Measurements from ENCODE around the gene SYTL3. TPM values are rescaled to one million over a fixed set of nuclear protein-coding genes. Genes with fewer than 3 reads are reported as not detected.
"Not testable (repeated sequence)": the region's sequence is repeated elsewhere in the genome, so short reads cannot be mapped to it uniquely, and the experiment has no call there.

The SYTL3 gene
- total and polyA plus RNA-seq, 7 donors = 1.6 to 6.9 (median 3.3) TPM

- Histone ChIP-seq H3K9me3 (no peaks in the 10 kb centered on the region), H3K36me3 (peaks cover 11 to 49% (median 19%) of the 10 kb centered on the region in 4 donors), H3K27me3 (no peaks in the 10 kb centered on the region), H3K4me1 (peaks cover 0 to 11% (median 0%) of the 10 kb centered on the region in 4 donors), H3K4me3 (no peak overlapping the region), H3K27ac (no peak overlapping the region)
- 58 to 84% methylated on average over 11 of the region's 11 CpGs for WGBS, 2 donors
- TF ChIP-seq CTCF (IDR thresholded peaks at IDR 0.05) (no peak), POLR2AphosphoS5 (IDR thresholded peaks at IDR 0.05) (no peak), EP300 (IDR thresholded peaks at IDR 0.05) (no peak), POLR2A (IDR thresholded peaks at IDR 0.05) (no peak)
- intact Hi-C loops (cut with DNase I) = no loop called here
- no peak for DNase-seq
These were observed 139.5 kb downstream of the SYTL3 start for GRCh38 chr6:158789115-158789917.

- H3K4me3 ChIP-seq = no peak overlapping the region
- TF ChIP-seq EP300 (IDR thresholded peaks at IDR 0.05) (no peak), POLR2A (IDR thresholded peaks at IDR 0.05) (no peak), POLR2AphosphoS5 (IDR thresholded peaks at IDR 0.05) (no peak), CTCF (IDR thresholded peaks at IDR 0.05) (no peak)
- H3K4me1 ChIP-seq = peaks cover 0 to 11% (median 0%) of the 10 kb centered on the region in 4 donors
- WGBS, 2 donors = 76 to 81% methylated on average over 7 of the region's 7 CpGs
- H3K27ac ChIP-seq = no peak overlapping the region
- no peaks in the 10 kb centered on the region for H3K9me3 ChIP-seq
- H3K27me3 ChIP-seq = no peaks in the 10 kb centered on the region
- no peak for DNase-seq
- intact Hi-C loops (cut with DNase I) = no loop called here
- H3K36me3 ChIP-seq = peaks cover 0 to 29% (median 7%) of the 10 kb centered on the region in 4 donors
These were observed 141.5 kb downstream of the SYTL3 start for GRCh38 chr6:158791274-158791855.

- WGBS, 2 donors = 80 to 83% methylated on average over 10 of the region's 10 CpGs
- Histone ChIP-seq H3K36me3 (peaks cover 0 to 17% (median 4%) of the 10 kb centered on the region in 4 donors), H3K4me1 (peaks cover 0 to 14% (median 1%) of the 10 kb centered on the region in 4 donors)
- H3K9me3 ChIP-seq; H3K27ac ChIP-seq; DNase-seq; H3K4me3 ChIP-seq; intact Hi-C loops (cut with DNase I); H3K27me3 ChIP-seq: not testable (repeated sequence)
These were observed 142.7 kb downstream of the SYTL3 start for GRCh38 chr6:158792505-158792904.

- H3K4me1 ChIP-seq = peaks cover 0 to 23% (median 10%) of the 10 kb centered on the region in 4 donors
- no peak overlapping the region for H3K27ac ChIP-seq
- H3K36me3 ChIP-seq = peaks cover 0 to 8% (median 0%) of the 10 kb centered on the region in 4 donors
- 24 to 43% methylated on average over 1 of the region's 1 CpG for WGBS, 2 donors
- no peak for DNase-seq
- no peaks in the 10 kb centered on the region for H3K9me3 ChIP-seq
- TF ChIP-seq CTCF (IDR thresholded peaks at IDR 0.05) (peak in 1 of 4 experiments; percentile 18), POLR2AphosphoS5 (IDR thresholded peaks at IDR 0.05) (no peak)
- H3K27me3 ChIP-seq = no peaks in the 10 kb centered on the region
- H3K4me3 ChIP-seq = no peak overlapping the region
- intact Hi-C loops (cut with DNase I) = no loop called here
These were observed 143.6 kb downstream of the SYTL3 start for GRCh38 chr6:158793432-158793831.

GRCh38 chr6:158795516-158795915 is 145.7 kb downstream of the SYTL3 start:
- H3K4me1 ChIP-seq = peaks cover 0 to 44% (median 27%) of the 10 kb centered on the region in 4 donors

More at GRCh38 chr6:158795516-158795915, 145.7 kb downstream of the SYTL3 start:
- TF ChIP-seq POLR2AphosphoS5 (IDR thresholded peaks at IDR 0.05) (no peak), CTCF (IDR thresholded peaks at IDR 0.05) (no peak), POLR2A (IDR thresholded peaks at IDR 0.05) (no peak)
- intact Hi-C loops (cut with DNase I) = no loop called here
- Histone ChIP-seq H3K36me3 (no peaks in the 10 kb centered on the region), H3K9me3 (no peaks in the 10 kb centered on the region), H3K4me3 (no peak overlapping the region), H3K27ac (no peak overlapping the region), H3K27me3 (no peaks in the 10 kb centered on the region)
- 44 to 81% methylated on average over 5 of the region's 5 CpGs for WGBS, 2 donors
- no peak for DNase-seq
